NCI-H2107 treated with DMSO at 0.1 percent for 48 hours (cell line): ENCODE results near the gene PPP1R3F.

Source experiments
- DNase-seq: peaks from one replicate; lab custom pipeline; 2025; ENCODE audit not compliant: unreplicated experiment; lab: John Stamatoyannopoulos, UW

The PPP1R3F gene, protein sequence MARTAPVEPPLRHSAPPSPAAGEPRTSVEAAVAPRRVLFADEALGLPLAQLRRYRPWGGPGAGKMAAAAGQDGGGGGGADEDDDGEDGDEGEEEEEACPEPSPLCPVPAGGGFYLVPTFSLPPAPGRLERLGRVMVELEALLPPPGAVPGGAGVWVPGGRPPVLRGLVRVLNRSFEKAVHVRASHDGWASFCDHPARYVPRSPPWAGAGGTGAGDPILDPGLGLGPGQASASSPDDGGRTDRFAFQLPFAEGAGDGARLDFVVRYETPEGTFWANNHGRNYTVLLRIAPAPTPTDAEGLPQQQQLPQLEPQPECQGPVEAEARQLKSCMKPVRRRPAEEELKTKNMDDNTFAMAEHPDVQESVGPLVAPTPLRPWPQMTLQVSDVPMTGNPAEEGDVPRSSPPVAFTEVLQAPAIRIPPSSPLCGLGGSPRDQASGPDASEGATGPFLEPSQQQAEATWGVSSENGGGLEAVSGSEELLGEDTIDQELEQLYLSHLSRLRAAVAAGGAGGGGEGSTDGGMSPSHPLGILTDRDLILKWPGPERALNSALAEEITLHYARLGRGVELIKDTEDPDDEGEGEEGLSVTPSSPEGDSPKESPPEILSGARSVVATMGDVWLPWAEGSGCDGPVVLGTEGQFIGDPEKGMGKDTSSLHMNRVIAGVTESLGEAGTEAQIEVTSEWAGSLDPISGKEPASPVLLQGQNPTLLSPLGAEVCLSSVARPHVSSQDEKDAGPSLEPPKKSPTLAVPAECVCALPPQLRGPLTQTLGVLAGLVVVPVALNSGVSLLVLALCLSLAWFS

DNA sequence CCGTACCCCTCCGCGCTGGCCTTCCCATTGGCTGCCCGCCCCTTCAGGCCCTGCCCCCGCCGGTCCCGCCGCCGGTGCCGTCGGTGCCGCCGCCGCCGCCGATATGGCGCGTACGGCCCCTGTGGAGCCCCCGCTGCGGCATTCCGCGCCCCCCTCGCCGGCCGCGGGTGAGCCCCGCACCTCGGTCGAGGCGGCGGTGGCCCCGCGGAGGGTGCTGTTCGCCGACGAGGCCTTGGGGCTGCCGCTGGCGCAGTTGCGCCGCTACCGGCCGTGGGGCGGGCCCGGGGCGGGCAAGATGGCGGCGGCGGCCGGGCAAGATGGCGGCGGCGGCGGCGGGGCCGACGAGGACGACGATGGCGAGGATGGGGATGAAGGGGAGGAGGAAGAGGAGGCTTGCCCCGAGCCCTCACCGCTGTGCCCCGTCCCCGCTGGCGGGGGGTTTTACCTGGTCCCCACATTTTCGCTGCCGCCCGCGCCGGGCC is at the start of gene PPP1R3F:
Gene PPP1R3F (plus strand): TSS at position 27 of the 482 bp plus-strand sequence. CDS start 77 bp downstream, at position 104.
- DNase-seq = no peak

DNA sequence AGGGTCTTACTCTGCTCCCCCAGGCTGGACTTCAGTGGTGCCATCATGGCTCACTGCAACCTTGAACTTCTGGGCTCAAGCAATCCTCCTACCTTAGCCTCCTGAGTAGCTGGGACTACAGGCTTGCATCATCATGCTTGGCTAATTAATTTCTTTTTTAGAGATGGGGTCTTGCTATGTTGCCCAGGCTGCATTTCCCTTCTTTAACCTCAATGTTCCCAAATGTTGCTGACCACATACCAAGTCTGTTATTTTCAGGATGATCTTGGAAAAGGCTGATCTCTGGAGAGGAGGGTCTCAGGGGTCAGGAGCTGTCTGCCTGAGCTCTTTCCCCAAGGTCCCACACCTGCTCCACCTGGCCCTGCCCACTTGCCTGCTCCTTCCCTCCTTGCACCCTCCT is 49.5 kb upstream of the PPP1R3F start:
- no peak for DNase-seq

DNA sequence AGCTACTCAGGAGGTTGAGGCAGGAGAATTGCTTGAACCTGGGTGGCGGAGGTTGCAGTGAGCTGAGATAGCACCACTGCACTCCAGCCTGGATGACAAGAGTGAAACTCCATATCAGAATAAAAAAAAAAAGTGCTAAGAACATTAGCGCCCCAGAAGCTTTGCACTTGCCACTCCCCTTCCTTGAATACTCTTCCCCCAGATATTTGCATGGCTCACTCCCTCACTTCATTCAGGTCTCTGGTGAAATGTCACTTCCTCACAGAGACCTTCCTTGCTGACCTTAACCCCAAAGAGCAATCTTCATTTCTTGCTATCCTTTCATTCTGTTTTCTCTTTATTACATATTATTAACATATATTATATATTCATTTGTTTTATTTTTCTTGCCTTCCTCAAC is 47.7 kb upstream of the PPP1R3F start:
- DNase-seq = no peak

DNA sequence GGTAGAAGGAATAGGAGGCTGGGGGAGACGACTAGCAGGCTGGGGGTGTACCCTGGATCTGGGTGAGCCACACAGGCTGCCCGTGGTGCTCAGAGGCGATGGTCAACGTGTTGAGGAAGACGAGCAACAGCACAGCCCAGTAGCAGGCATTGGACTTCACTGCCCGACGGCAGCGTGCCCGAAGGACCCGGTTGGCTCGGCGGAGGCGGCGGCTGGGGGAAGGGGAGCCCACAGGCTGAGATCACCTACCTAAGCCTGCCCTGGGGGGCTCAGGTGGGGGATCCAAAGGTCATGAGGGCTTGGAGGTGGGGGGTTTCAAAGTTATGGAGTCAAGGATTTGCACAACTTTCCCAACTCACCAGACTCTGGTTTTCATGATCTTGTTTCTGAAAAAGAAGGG is 43.7 kb upstream of the PPP1R3F start:
- DNase-seq = no peak

DNA sequence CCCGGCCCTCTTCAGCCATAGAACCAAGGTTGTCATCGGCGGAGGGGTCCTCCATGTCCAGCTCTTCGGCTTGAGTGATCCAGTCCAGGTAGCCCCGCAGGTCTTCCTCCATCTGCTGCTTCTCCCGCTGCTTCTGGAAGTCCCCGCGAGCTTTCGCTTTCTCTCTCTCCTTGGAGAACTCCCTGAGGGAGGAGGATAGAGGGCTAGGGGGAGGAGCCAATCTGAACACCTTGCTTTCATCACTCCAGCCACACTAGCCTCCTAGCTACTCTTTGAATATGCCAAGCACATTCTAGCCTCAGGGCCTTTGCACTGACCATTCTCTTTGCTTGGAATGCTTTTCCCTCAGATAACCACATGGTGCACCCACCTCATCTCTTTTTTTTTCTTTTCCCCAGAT is 42.6 kb upstream of the PPP1R3F start:
- DNase-seq = no peak

DNA sequence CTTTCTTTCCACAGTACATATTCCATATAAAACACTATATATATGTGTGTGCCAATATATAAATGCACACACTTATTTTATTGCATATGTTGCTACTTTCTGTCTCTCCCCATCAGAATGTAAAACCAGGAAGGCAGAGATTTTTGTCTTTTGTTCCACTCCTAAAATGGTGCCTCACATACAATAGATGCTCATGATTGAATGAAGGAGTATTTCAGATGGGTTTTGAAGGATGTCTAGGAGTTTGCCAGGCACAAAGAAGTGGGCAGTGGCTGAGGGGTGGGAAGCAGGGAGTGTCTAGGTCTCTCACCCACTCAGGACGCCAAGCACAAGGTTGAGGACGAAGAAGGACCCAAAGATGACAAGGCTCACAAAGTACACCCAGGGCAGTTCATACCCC is 41.9 kb upstream of the PPP1R3F start:
- no peak for DNase-seq

DNA sequence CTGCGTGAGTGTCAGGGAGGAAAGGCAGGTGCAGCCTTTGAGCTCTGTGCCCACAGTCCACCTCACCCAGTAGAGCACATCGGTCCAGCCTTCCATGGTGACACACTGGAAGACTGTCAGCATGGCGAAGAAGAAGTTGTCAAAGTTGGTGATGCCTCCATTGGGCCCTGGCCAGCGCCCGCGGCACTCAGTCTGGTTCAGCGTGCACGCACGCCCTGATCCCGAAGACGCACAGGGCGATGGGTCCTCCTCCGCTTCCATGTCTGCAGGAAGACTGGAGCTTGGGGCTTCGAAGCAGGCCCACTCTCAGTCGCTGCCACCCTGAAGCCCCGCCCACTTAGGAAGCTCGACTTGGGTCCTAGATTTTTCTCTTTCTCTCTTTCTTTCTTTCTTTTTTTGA is 41.4 kb upstream of the PPP1R3F start:
- DNase-seq = no peak

DNA sequence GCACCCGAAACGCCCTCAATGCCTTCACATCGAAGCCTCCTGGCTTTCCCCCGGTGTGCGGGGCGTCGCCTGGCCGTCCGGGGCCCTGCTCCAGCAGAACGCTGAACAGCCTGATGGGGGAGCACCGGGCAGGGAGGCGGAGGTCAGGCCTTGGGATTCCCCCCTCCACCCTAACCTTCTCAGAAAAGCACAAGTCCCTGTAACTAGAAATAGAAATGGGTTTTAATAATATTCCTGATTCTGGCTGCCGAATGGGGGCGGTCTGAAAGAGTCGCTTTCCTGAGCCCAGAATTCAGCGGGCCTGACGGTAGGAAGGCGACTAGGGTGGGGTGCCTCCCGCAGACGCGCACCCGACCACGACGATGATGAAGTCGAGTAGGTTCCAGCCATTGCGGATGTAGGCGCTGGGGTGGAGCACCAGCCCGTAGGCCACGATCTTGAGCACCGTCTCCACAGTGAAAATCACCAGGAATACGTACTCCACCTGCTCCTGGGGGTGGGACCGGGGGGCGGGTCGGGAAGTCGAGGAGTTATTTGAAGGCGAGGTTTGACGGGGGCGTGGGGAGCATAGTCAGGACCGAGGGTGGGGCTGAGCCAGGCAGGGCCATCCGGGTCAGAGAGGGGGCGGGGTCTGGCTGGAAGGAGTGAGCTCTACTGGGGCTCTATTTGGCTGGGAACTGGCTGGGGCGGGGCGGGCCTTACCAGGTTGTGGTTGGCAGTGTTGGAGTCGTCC is 38.9 kb upstream of the PPP1R3F start:
- DNase-seq = peak; percentile 8

DNA sequence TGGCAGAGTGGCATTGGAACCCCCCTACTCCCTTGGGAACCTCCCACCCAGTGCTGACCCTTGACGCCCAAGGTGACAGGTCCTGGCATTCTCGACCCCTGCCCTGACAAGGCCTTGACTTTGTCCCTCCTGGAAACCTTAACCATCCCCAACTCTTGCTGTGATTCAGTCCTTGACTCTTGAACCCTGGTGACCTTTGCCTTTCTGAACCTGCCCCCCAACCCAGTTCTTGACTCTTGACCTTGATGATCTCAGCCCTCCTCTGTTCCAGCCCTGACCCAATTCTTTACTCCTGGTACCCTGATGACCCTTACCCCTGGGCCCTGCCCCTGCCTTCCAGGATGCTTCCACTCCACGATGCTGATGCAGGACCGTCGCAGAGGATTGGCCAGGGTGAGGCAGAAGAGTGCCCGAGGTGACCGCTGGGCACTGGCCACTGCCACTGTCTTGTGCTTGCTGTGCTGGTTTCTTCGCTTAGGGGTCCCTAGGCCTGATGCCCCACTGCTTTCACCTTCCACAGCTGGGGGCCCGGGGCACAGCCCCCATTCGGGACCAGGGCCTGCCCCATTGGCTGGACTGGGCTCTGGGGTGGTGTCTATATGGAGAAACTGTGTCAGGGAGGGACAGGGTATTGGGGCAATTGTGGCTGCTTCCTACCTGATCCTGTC is 38.1 kb upstream of the PPP1R3F start:
- DNase-seq = no peak

DNA sequence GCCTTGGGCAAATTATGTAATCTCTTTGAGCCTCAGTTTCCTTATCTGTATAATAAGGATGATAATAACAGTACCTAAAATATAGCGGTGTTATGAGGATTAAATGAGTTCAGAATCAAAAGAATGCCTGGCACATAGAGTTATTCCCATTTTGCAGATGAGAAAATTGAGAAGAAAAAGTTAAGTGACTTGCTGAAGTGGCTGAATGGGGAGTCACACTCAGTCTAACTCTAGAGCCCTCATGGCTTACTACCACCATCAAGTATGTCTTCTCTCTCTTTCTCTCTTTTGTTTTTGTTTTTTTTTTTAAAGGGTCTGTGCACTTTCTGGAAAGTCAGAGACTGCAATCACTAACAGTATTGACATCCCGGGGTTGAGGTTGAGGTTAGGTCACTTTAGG is 37.1 kb upstream of the PPP1R3F start:
- no peak for DNase-seq

DNA sequence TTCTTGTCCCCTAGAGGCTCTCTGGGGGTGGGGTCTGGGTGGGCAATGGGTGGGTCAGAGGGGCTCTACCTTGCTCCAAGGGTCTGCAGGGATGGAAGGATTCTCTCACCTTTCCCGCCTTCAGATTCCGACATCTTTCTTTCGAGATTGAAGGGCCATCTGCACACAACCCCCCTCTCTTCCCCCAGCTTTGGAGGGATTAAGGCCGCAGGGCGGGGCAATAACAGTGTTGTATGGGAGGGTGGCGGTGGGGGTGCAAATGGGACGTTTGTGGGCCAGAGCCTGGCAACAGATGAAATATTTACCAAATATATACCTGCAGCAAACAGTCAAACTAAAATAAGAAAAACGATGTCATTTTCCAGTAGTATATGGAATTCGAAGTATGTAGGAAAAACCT is 36.4 kb upstream of the PPP1R3F start, which contains the start of gene CACNA1F:
Gene CACNA1F (minus strand): TSS at position 165 of the 400 bp plus-strand sequence. CDS start 31 bp downstream, at position 134.
- no peak for DNase-seq

DNA sequence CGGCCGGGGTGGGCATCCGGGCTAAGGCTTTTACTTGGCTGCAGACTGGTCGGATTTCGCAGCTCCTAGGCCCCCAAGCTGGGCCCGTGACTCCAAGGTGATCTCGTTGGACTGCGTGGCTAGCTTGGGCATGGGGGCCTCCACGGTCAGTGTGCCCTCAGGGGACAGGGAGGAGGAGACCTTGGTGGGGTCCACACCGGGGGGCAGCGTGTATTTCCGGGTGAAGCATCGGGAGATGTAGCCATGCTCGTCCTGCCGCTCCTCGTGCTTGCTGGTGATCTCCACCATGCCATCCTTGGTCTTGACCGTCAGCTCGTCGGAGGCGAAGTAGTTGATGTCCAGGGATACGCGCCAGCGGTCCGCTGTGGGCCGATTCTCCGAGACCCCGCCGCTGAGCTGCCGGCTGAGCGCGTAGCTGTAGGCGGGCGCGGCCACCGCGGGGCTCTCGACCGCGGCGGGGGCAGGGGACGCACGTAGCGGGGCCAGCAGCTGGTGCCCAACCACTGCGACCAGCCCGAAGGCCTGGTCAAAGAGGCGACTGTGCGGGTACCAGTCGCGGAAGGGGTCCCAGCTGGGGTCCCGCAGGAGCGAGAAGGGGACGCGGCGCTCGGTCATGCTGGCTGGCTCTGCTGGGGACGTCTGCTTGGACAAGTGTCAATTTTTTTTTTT is 35.6 kb upstream of the PPP1R3F start:
- no peak for DNase-seq

DNA sequence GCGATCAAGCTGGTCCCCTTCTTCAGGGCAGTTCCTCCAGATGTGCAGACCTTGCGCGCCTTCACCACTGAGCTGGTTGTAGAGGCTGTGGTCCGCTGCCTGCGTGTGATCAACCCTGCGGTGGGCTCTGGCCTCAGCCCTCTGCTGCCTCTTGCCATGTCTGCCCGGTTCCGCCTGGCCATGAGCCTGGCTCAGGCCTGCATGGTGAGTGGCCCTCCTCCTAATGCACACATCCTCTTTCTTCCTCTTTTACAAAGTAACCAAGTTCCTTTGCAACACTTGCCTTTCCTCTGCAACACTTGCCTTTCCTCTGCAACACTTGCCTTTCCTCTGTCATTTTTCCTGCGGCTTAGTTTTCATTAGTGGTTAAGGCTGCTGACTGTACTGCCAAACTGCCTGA is 32.5 kb upstream of the PPP1R3F start:
- no peak for DNase-seq

DNA sequence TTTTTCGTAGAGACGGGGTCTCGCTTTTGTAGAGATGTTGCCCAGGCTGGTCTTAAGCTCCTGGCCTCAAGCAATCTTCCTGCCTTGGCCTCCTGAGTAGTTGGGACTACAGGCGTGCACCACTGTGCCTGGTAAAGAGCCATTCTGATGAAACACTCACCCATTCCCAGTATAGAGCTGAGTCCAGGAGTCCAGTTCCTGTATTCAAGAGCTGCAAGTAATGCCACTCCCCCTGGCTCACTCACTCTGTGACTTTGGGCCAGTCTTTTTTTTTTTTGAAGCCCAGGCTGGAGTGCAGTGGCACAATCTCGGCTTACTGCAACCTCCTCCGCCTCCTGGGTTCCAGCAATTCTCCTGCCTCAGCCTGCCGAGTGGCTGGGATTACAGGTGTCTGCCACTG is 30.9 kb upstream of the PPP1R3F start:
- no peak for DNase-seq

DNA sequence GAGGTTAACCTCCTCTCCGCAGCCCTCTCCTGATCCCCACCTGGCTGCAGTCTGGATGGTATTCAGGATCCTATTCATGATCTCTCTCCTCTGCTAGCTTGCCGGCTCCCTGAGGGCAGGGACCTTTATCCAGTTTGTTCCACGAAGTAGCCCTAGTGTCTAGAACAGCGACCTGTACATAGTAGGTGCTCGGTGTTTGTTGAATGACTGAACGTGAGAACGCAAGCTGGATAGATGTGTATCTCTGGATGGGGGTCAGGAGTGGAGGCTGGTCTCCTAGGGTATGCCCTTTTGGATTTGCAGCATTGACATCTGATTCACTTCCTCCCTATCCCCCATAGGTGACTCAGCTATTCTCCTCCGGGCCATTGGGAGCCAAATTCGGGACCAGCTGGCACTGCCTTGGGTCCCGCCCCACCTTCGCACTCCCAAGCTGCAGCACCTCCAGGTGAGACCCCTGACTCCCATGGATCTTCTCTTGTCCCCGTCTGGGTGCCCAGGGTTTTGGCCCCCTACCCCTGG is 27.0 kb upstream of the PPP1R3F start:
- no peak for DNase-seq

DNA sequence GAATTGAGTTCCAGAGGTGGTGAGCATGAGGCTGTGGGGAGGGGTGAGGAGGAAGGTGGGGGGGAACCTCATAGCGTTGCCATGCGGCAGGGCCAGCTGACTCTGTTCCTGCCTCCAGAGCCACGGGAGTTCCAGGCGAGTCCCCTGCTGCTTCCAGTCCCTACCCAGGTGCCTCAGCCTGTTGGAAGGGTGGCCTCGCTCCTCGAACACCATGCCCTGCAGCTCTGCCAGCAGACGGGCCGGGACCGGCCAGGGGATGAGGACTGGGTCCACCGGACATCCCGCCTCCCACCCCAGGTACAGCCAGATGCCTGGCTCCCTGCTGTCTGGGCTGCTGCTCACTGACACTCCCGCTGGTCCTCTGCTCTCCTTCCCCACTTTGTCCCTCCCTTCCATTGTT is 26.4 kb upstream of the PPP1R3F start:
- no peak for DNase-seq

DNA sequence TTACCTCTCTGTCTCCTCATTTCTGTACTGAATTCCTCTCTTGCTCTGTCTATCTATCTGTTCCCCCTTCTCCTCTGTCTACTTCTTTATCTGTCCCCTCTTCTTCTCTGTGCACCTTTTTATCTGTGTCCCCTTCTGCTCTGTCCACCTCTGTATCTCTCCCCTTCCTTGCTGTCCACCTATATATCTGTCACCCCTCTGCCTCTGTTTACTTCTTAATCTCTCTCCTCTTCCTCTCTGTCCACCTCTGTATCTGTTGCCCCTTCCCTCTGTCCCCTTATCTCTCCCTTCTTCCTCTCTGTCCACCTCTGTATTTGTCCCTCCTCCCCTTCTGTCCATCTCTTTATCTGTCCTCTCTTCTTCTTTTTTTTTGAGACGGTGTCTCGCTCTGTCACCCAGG is 25.4 kb upstream of the PPP1R3F start:
- DNase-seq = no peak

DNA sequence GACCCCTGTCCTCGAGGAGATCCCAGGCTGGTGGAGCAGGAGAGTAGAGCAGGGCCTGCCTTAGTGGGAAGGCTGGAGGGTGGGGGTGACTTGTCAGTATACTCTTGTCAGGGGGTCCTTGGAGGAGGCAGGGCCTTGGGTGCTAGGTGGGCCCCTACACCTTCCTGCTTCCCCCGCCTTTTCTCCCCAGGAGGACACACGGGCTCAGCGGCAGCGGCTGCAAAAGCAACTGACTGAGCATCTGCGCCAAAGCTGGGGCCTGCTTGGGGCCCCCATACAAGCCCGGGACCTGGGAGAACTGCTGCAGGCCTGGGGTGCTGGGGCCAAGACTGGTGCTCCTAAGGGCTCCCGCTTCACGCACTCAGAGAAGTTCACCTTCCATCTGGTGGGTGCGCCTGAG is 23.1 kb upstream of the PPP1R3F start:
- no peak for DNase-seq

DNA sequence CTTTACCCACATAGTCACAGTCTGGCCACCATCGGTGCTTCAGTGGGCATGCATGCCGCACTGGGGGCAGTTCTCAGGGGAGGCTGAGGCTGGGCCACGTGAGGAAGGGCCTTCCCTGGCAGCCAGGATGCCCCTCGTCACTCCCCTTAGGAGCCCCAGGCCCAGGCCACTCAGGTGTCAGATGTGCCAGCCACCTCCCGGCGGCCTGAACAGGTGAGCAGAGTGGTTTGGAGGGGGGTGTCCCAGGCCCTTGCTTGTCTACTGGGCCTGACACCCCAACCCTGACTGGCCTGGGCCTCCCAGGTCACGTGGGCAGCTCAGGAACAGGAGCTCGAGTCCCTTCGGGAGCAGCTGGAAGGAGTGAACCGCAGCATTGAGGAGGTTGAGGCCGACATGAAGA is 22.2 kb upstream of the PPP1R3F start:
- DNase-seq = no peak
